Measurements from ENCODE around the gene RAD51B.
"Not testable (repeated sequence)": the region's sequence is repeated elsewhere in the genome, so short reads cannot be mapped to it uniquely, and the experiment has no call there.

Gene RAD51B

GRCh38 chr14:67951529-67952135 is 132.1 kb downstream of the RAD51B start:
- DNase-seq, result no peak

GRCh38 chr14:67952381-67952780 is 132.8 kb downstream of the RAD51B start:
- DNase-seq, result no peak

GRCh38 chr14:67952786-67953185 is 133.2 kb downstream of the RAD51B start:
- DNase-seq, result no peak

GRCh38 chr14:67955261-67955660 is 135.7 kb downstream of the RAD51B start:
- no peak for DNase-seq

- DNase-seq, result no peak
These were observed 138.4 kb downstream of the RAD51B start for GRCh38 chr14:67957946-67958345.

- no peak for DNase-seq
These were observed 142.1 kb downstream of the RAD51B start for GRCh38 chr14:67961676-67962075.

DNA sequence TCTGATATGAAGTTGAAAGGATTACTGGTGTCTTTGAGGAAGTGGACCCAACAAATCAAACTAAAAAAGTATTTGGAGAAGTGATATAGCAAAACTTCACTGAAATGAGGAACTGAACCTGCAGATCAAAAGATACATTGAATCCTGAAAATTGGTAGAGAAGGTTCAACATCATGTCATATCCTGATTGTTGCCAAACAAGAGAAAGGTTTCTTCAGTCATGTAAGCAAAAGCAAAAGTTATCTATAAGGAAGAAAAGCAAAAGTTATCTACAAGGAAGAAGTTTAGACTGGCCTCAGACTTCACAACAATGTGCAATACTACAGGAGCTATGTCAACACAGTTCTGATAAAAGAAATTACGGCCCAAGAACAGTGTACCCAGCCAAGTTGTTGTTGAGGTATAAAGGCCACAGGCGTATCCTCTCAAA is 142.7 kb downstream of the RAD51B start:
- no peak for DNase-seq

GRCh38 chr14:67963545-67963944 is 144.0 kb downstream of the RAD51B start:
- no peak for DNase-seq

- no peak for DNase-seq
These were observed 144.6 kb downstream of the RAD51B start for GRCh38 chr14:67963960-67964812.

DNA sequence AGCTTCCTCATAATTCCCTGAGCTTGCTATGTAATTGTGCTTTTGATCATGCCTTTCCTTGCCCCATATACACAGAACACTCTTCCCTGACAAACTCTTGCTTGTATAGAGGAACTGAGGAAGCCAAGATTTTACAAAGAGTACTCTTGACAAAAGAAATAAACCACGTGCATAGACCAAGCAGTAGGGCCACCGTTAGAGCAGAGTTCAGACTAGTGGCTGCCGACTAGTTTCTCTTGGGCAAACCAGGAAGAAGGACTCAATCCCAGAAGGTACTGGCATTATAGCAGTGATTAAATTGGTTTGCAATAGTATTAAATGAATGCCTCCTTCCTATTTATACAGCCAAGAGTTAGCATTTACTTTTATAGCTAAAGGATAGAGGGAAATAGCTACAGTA is 146.1 kb downstream of the RAD51B start:
- DNase-seq, result no peak

DNA sequence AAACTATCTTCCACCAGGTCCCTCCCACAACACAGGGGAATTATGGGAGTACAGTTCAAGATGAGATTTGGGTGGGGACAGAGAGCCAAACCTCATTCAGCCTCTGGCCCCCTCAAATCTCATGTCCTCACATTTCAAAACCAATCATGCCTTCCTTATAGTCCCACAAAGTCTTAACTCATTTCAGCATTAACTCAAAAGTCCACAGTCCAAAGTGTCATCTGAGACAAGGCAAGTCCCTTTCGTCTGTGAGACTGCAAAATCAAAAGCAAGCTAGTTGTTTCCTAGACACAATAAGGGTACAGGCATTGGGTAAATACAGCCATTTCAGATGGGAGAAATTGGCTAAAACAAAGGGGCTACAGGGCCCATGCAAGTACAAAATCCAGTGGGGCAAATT is 147.6 kb downstream of the RAD51B start:
- no peak for DNase-seq

DNA sequence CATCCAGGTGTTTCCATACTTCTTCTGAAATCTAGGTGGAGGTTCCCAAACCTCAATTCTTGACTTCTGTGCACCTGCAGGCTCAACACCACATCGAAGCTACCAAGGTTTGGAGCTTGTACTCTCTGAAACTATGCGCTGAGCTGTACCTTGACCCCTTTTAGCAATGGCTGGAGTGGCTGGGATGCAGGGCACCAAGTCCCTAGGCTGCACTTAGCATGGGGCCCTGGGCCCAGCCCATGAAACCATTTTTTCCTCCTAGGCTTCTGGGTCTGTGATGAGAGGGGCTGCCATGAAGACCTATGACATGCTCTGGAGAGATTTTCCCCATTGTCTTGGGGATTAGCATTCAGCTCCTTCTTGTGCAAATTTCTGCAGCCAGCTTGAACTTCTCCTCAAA is 148.4 kb downstream of the RAD51B start:
- not testable (repeated sequence) for DNase-seq

DNA sequence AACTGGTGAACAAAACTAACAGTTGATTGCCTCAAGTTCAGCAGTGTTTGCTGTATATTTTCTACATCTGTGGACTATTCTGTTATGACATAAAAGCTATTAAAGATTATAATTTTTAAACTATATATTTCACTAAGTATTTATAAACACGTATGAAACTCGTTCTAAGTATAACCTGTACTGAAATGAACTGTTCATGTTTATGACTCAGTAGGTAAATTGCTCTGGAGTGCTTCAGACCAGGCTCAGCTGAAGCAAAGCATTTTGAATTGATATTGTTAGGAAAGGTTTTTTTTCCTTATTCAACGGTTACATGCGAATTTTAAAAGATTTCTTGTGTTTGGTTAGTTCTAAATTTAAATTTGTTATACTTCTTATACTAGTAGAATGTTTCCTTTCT is 151.3 kb downstream of the RAD51B start:
- DNase-seq, result no peak

DNA sequence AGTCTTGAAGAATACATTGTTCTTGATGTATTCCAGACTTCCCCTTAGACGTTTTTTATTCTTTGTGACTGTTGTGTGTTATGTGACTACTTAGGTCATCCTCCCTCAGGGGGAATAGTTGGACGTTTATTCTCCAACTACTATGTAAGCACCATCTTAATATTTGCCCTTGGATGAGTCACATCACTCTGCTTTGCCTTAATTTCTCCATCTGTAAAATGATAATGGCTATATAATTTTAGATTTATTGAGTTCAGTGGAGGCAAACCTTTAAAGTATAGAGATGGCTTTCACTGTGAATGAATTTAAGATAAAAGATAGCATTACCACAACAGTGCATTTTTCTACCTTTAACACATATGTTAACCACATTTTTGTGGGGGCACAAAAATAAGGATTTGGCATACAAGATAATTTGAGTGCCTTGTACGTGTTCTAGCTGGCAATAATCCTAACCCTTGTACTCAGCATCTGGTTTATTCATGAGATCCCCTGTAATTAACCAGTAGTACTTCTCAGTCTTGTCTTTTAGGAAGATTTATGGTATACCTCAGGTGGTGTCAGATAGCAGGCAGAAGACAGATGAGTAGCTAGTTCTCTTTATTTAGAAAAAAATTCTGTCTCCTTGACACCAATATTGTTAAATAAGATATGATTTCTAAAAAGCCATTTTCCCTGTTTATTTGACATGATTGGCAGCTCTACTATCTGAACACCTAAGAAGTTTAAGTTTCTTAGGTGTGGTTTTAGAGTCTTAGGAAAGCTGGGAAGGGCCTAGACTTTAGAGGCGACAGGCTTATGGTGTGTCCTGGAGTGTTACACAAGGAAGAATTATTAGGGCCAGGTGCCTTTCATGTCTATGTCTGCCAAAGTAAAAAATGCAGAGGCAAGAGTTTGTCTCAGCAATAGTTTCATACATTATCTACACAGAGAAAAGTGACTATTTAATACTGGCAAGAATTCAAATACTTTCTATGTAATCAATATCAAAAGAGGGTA is 152.3 kb downstream of the RAD51B start:
- DNase-seq, result no peak

- DNase-seq, result no peak
These were observed 153.9 kb downstream of the RAD51B start for GRCh38 chr14:67973436-67973835.

DNA sequence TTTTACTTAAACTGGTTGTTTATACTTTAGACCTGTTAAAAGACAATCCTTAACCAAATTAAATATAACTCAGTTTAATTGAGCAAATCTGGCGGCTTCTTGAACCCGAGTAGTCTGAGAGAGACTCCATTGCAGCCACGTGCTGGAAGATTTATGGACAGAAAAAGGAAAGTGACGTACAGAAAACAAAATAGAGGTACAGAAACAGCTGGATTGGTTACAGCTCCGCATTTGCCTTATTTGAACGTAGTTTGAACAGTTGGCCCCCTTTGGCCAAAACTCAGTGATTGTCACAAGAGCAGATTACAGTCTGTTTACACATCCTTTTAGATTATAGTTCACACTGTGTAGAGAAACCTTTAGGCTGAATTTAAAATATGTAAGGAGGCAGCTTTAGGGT is 155.9 kb downstream of the RAD51B start:
- DNase-seq, result no peak

- no peak for DNase-seq
These were observed 158.0 kb downstream of the RAD51B start for GRCh38 chr14:67977434-67978034.

- no peak for DNase-seq
These were observed 159.2 kb downstream of the RAD51B start for GRCh38 chr14:67978749-67979148.

DNA sequence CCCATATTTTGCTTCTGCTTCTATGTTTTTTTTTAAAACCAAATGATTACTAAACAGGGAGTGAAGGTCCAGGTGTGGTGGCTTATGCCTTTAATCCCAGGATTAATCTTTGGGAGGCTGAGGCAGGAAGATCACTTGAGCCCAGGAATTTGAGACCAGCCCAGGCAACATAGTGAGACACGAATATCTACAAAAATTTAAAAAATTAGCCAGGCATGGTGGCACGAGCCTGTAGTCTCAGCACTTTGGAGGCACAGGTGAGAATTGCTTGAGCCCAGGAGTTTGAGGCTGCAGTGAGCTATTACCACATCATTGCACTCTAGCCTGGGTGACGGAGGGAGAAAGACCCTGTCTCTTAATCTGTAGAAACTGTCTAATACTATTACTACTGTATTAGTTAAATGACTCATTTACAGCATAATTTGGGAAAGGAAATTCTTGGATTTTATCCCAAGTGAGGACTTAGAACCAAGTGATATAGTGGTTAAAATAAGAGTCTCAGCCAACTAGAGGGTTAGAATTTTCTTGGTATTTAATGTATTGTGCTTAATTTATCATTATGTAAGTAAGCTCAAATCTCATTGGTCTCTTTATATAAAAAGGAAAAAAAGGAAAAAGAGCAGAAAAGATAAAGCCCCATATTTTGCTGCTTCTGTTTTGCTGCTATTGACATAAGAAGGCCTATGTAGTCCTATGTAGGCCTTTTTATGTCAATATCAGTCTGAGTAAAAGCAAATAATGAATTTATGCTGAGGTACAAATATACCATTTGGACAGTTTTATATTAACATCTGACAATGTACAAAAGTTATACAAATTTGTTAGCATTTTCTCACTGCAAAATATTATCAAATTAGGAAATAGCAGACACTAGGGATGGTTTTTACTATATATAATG is 163.4 kb downstream of the RAD51B start:
- no peak for DNase-seq

DNA sequence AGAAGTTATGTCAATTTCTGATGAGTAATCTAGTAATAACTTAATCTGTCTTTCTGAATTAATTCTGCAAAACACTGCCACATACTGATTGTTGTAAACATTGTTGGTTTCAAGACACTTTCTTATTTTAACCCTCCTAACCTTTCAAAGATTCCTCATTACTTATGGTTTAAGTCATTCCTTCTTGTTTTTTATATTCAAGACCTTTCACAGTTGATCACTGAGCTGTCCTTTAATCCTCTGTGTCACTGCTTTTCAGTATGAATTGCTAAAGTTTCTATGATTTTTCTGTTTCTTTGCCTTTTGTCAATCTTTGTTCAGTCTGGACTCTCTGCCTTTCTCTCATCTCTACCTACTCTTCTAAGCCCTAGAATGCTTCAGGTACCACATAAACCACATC is 164.7 kb downstream of the RAD51B start:
- no peak for DNase-seq

DNA sequence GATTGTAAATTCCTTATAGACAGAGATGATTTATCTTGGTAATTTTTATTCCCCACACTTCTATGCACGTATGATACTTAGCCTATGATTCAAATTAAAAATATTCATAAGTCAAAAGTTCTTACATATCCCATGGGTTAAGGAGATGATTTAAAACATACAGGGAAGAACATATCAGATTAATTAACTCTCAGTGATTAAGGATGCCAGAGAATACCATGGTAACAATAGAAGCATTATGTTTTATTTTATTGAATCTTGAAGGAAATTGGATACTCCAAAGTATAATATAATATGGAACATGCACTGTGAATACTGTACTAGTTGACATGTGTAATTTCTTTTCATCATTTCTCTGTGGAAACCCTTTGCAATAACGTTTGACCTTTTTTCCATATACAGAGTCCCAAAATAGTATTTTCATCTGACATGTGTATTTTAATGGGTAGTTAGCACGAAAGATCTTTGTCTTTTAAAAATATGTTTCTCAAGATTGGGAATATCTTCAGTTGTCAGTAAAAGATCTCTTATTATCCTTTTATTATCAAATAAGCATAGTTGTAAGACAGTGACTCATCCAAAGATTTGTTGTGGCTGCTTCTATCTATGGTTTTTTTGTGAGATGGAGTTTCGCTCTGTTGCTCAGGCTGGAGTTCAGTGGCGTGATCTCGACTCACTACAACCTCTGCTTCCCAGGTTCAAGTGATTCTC is 166.7 kb downstream of the RAD51B start:
- no peak for DNase-seq

Measured in activated CD4-positive, alpha-beta T cell treated with anti-CD3 and anti-CD28 coated beads for 1 hour (primary cell).